Activated CD8-positive, alpha-beta T cell treated with anti-CD3 and anti-CD28 coated beads, Interleukin-2, amount 10 ng/mL, durations not matched to agents 7 days and 5 days (primary cell): ENCODE data around the gene ZIC1. TPM values are rescaled to one million over a fixed set of nuclear protein-coding genes. Genes with fewer than 3 reads are reported as not detected.
A peak's percentile ranks its signal among the peaks of the same experiment; 100 is the strongest.

ENCODE experiments used
- ATAC-seq: fragments of 150-1000 bp; cut with Tn5 transposase; one replicate; pipeline ENCODE4 v1.10.0; 2021; ENCODE audit warnings: moderate library complexity
- CTCF ChIA-PET: fragments of 350-600 bp; sonication (Branson Sonifier 250); formaldehyde crosslinking; loops from one replicate; lab custom pipeline; 2021; ENCODE audit warnings: antibody characterized with exemption; lab: Charles Lee
- POLR2A ChIA-PET: fragments of 350-600 bp; sonication (Branson Sonifier 250); formaldehyde crosslinking; loops from one replicate; lab custom pipeline; 2021; ENCODE audit warnings: antibody characterized with exemption; lab: Charles Lee
- DNase-seq: peaks from one replicate; pipeline ENCODE4 v3.0.0-alpha.2; 2020
- H3K27ac Mint-ChIP-seq: one replicate; pipeline ENCODE4 v1.8.0; 2021; ENCODE audit warnings: mild to moderate bottlenecking, mixed read lengths
- H3K27me3 Mint-ChIP-seq: one replicate; pipeline ENCODE4 v1.8.0; 2021; ENCODE audit warnings: low read depth, mixed read lengths
- H3K36me3 Mint-ChIP-seq: one replicate; pipeline ENCODE4 v1.8.0; 2021; ENCODE audit warnings: low read depth, mixed read lengths
- H3K4me1 Mint-ChIP-seq: one replicate; pipeline ENCODE4 v1.8.0; 2021; ENCODE audit warnings: low read depth, mixed read lengths
- H3K4me3 Mint-ChIP-seq: one replicate; pipeline ENCODE4 v1.8.0; 2021; ENCODE audit warnings: mild to moderate bottlenecking, mixed read lengths
- H3K9me3 Mint-ChIP-seq: one replicate; pipeline ENCODE4 v1.8.0; 2022; ENCODE audit warnings: mixed read lengths; ENCODE audit not compliant: insufficient read depth
- total RNA-seq, 2 experiments: library from RNA; stranded (reverse); gene quantifications; one replicate each; pipeline ENCODE4 v1.2.3, GENCODE V29; 2021

Gene ZIC1
- total RNA-seq, 2 experiments from 2014 or later, result not detected

DNA sequence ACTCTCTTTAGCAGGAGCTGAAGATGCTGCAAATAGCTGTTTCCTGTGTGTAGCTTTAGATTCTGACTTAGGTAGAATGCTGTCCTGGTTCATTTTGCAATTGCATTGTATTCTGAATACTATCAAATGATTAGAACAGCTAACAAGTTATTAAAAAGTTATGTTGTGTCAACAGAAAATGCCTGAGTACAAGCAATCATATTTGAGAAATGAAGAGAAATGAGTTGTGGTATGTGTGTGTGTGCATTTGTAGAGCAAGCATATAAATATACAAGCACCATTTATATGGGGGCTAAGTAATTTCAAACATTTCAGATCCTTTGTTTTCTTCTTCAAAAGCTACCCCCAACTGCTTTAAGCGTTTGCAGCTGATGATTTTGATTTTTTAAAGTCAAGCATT, 7.8 kb downstream of the ZIC1 start:
- Mint-ChIP-seq H3K36me3 (peaks cover 5% of the 10 kb centered on the region), H3K4me3 (no peak overlapping the region), H3K27me3 (peaks cover 61% of the 10 kb centered on the region), H3K4me1 (peaks cover 12% of the 10 kb centered on the region), H3K9me3 (peaks cover 4% of the 10 kb centered on the region), H3K27ac (no peak overlapping the region)
- ATAC-seq (no peak), DNase-seq (no peak)
- CTCF ChIA-PET, result no interaction called here
- POLR2A ChIA-PET, result no interaction called here

GRCh38 chr3:147417551-147418295, 8.6 kb downstream of the ZIC1 start:
- DNase-seq, result no peak
- Mint-ChIP-seq H3K27me3 (peaks cover 63% of the 10 kb centered on the region), H3K4me1 (peaks cover 9% of the 10 kb centered on the region), H3K27ac (no peak overlapping the region), H3K36me3 (peaks cover 8% of the 10 kb centered on the region), H3K9me3 (peaks cover 4% of the 10 kb centered on the region), H3K4me3 (no peak overlapping the region)
- ChIA-PET POLR2A (no interaction called here), CTCF (no interaction called here)
- no peak for ATAC-seq

- peaks cover 7% of the 10 kb centered on the region for H3K4me1 Mint-ChIP-seq
- no peak overlapping the region for H3K4me3 Mint-ChIP-seq
- ATAC-seq, result no peak
- ChIA-PET POLR2A (no interaction called here), CTCF (no interaction called here)
- H3K9me3 Mint-ChIP-seq, result peaks cover 4% of the 10 kb centered on the region
- DNase-seq, result no peak
- H3K36me3 Mint-ChIP-seq, result peaks cover 5% of the 10 kb centered on the region
- peaks cover 65% of the 10 kb centered on the region for H3K27me3 Mint-ChIP-seq
- H3K27ac Mint-ChIP-seq, result no peak overlapping the region
Observed at GRCh38 chr3:147418371-147418781, 9.2 kb downstream of the ZIC1 start.

DNA sequence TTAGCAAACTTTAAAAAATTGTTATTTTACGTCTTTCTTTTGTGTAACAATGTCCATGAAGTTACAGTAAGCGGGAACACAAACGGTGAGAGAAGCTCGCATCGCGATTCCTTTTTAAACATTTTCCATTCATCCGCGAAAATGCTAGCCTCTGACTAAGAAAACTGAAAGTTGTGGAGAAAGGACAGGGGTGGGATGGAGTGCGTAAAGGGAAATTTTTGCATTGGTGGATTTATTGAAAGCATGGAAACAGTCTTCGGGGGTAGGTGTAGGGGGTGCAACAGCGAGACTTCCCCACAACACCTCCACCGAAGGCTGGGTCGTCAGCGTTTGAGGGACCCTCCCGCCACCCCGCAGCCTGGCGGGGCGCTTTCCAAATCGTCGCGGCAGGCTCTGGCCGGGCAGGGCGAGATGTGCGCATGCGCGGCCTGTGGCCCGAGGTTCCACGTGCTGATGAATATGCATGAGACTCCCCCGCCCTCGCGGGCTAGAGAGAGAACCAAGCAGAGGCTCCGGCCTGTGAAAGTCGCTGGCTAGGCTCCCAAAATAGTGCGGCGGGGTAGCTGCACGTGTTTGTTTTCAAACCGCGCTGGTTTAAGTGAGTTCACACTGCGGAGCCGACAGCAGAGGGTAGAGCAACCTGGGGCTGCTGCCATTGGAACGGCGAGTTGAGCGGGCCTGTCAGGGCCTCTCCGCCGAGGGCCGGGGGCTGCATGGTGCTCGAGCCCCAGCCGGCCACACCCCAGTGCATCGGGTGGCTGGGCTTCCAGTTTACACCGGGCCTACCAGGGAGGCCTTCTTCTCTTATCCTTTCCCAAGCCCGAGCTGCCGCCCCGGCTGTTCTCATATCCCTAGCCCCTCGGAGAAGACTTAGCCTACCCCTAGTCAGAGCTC, 9.9 kb downstream of the ZIC1 start:
- CTCF ChIA-PET, result no interaction called here
- H3K4me3 Mint-ChIP-seq, result no peak overlapping the region
- peaks cover 67% of the 10 kb centered on the region for H3K27me3 Mint-ChIP-seq
- peaks cover 4% of the 10 kb centered on the region for H3K4me1 Mint-ChIP-seq
- DNase-seq (no peak), ATAC-seq (no peak)
- no peak overlapping the region for H3K27ac Mint-ChIP-seq
- POLR2A ChIA-PET, result no interaction called here
- H3K9me3 Mint-ChIP-seq, result peaks cover 4% of the 10 kb centered on the region
- peaks cover 3% of the 10 kb centered on the region for H3K36me3 Mint-ChIP-seq

DNA sequence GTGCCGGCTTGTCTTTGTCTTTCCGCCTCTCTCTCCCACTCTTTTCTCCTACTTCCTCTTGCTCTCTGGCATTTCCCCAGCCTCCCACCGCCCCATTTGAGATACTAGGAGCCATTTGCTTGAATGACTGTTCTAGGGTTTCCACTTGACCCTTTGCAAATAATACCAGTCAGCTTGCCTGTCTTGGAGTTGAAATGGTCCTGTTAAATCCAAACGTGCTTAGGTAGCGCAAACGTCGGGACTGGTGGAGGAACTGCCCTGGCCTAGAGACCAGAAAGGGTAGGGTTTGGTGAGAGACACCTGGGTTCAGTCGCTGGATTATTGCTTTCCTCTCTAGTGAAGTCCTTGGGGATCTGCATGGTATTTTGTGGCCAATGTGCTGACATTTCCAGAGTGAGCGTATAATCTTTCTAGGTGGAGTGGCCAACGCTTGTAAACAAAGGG, 10.6 kb downstream of the ZIC1 start:
- ATAC-seq, result no peak
- Mint-ChIP-seq H3K4me1 (peaks cover 4% of the 10 kb centered on the region), H3K27ac (peak overlapping the region; percentile 57), H3K4me3 (no peak overlapping the region), H3K36me3 (peaks cover 3% of the 10 kb centered on the region), H3K9me3 (peaks cover under 1% of the 10 kb centered on the region), H3K27me3 (peaks cover 63% of the 10 kb centered on the region)
- no peak for DNase-seq
- ChIA-PET CTCF (no interaction called here), POLR2A (no interaction called here)

GRCh38 chr3:147420353-147421183, 11.4 kb downstream of the ZIC1 start:
- H3K27me3 Mint-ChIP-seq, result peaks cover 61% of the 10 kb centered on the region
- H3K4me3 Mint-ChIP-seq, result no peak overlapping the region
- CTCF ChIA-PET, result no interaction called here

GRCh38 chr3:147421184-147421912, 12.2 kb downstream of the ZIC1 start:
- Mint-ChIP-seq H3K27ac (peak overlapping the region; percentile 64), H3K4me3 (no peak overlapping the region), H3K9me3 (no peaks in the 10 kb centered on the region), H3K4me1 (peaks cover 4% of the 10 kb centered on the region), H3K36me3 (peaks cover 3% of the 10 kb centered on the region), H3K27me3 (peaks cover 61% of the 10 kb centered on the region)
- DNase-seq (no peak), ATAC-seq (no peak)
- ChIA-PET CTCF (interaction anchor here (0.6 kb wide), 1 partner anchor 1951 kb away, joined by 3 read pairs; no protein-coding TSS in a partner anchor), POLR2A (no interaction called here)

More at GRCh38 chr3:147420353-147421183, 11.4 kb downstream of the ZIC1 start:
- POLR2A ChIA-PET, result no interaction called here
- H3K36me3 Mint-ChIP-seq, result peaks cover 3% of the 10 kb centered on the region
- peaks cover 4% of the 10 kb centered on the region for H3K4me1 Mint-ChIP-seq
- no peak overlapping the region for H3K27ac Mint-ChIP-seq
- no peaks in the 10 kb centered on the region for H3K9me3 Mint-ChIP-seq
- ATAC-seq (no peak), DNase-seq (no peak)

DNA sequence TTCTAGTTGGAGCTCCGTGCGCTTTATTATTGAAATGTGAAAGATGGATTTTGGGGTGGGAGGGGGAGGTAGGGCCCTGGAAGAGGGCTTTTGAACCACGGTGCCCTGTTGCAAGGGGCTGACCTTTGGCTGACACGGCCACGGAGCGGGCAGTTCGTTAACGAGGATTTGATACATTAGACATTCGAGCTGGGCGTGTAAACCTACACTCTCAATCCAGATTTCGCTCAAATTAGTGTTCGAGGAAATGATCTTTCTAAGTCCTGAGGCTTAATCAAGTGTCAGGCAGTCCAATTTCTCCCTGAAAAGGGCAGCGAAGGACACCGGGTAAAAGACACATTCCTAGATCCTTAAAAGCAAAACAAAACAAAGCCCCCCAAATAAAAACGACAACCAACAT, 13.0 kb downstream of the ZIC1 start:
- Mint-ChIP-seq H3K36me3 (peaks cover 3% of the 10 kb centered on the region), H3K27ac (peak overlapping the region; percentile 52), H3K4me3 (no peak overlapping the region), H3K4me1 (peaks cover 4% of the 10 kb centered on the region), H3K27me3 (peaks cover 58% of the 10 kb centered on the region), H3K9me3 (no peaks in the 10 kb centered on the region)
- no peak for DNase-seq
- ChIA-PET POLR2A (no interaction called here), CTCF (interaction anchor here (0.6 kb wide), 1 partner anchor 1951 kb away, joined by 3 read pairs; no protein-coding TSS in a partner anchor)
- ATAC-seq, result no peak

DNA sequence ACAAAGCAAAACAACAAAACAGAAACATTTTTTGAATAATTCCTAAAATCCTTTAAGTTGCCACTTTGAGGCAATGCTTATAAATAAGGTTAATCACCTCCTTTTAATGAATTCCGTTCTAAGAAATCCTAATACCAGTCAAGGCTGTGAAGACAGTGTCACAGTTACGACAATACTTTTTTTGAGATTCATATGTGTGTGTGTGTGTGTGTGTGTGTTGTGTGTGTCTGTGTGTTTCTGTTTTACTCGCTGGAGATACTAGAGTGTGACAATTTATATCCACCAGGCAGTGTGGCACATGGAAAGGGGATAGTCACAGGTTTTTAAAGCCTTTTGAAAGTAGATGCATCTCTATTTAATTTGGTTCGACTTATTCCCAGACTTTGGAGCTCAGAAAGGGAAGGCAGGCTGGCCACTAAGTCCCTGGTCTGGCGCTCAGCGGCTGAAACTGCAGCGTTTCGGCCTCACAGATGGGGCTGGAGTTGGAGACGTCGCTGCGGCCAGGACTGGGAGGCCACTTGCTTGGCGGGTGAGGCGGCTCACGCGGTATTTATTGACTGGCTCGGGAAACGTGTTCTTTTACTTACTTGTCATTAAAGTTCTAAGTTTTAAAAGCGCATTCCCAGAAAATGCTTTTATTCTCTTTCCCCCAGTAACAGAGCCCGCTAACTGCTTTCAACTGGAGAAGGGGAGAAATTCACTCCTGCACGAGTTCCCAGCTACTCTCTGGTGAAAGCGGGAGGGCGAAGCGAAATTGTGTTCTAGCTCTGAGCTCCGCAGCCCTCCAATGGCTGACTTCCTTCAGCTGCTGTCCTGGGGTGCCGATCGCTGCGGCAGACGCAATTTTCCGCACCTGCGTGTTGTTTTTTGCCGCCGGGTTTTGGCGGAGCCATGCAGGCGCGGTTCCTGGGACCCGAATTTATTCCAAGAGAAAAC, 13.7 kb downstream of the ZIC1 start:
- peaks cover 4% of the 10 kb centered on the region for H3K4me1 Mint-ChIP-seq
- no peak overlapping the region for H3K4me3 Mint-ChIP-seq
- DNase-seq (no peak), ATAC-seq (no peak)
- ChIA-PET CTCF (no interaction called here), POLR2A (no interaction called here)
- peaks cover 53% of the 10 kb centered on the region for H3K27me3 Mint-ChIP-seq
- no peaks in the 10 kb centered on the region for H3K9me3 Mint-ChIP-seq
- peaks cover 3% of the 10 kb centered on the region for H3K36me3 Mint-ChIP-seq
- peak overlapping the region; percentile 52 for H3K27ac Mint-ChIP-seq

DNA sequence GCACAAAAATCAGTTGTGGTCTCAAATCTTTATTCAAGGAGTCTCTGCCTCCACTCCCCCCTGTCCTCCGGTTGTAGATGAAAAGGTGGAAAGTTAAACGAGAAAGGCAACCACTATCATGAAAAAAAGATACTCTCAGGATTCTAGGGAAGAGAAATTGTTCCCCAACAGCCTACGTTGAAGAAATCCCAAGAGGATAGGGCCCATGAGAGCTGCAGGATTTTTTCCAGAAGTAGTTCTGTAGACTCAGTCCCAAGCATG, 14.3 kb downstream of the ZIC1 start:
- CTCF ChIA-PET, result no interaction called here
- Mint-ChIP-seq H3K4me3 (no peak overlapping the region), H3K36me3 (peaks cover 3% of the 10 kb centered on the region), H3K27me3 (peaks cover 47% of the 10 kb centered on the region), H3K9me3 (no peaks in the 10 kb centered on the region), H3K4me1 (peaks cover 4% of the 10 kb centered on the region), H3K27ac (no peak overlapping the region)
- DNase-seq (no peak), ATAC-seq (no peak)
- POLR2A ChIA-PET, result no interaction called here
